Nephron (organoid): ENCODE results near the gene SOCS6.

ENCODE experiments used
- H3K27ac Mint-ChIP-seq, 3 experiments: 2 replicates each; pipeline ENCODE4 v1.8.0; 2020; ENCODE audit warnings: mixed read lengths in 3 of 3, mild to moderate bottlenecking in 2 of 3, moderate library complexity in 1 of 3
- H3K27me3 Mint-ChIP-seq: 2 replicates; pipeline ENCODE4 v1.8.0; 2021; ENCODE audit warnings: low read depth, mild to moderate bottlenecking, moderate library complexity, mixed read lengths
- H3K36me3 Mint-ChIP-seq: 2 replicates; pipeline ENCODE4 v1.8.0; 2020; ENCODE audit warnings: low read depth, mixed read lengths
- H3K4me1 Mint-ChIP-seq: 2 replicates; pipeline ENCODE4 v1.8.0; 2020; ENCODE audit warnings: mixed read lengths
- H3K4me3 Mint-ChIP-seq, 3 experiments: 2 replicates each; pipeline ENCODE4 v1.8.0; 2020; ENCODE audit warnings: mild to moderate bottlenecking in 3 of 3, mixed read lengths in 3 of 3, moderate library complexity in 2 of 3
- H3K9me3 Mint-ChIP-seq: 2 replicates; pipeline ENCODE4 v1.8.0; 2020; ENCODE audit warnings: mixed read lengths
- CTCF ChIP-seq, 3 experiments: fragments of 200-600 bp; sonication (generic); IDR thresholded peaks; one replicate each; pipeline ENCODE4 v1.5.0; 2021; ENCODE audit warnings: antibody characterized with exemption in 3 of 3; ENCODE audit not compliant: unreplicated experiment in 3 of 3

Gene SOCS6

GRCh38 chr18:70271742-70272141, 17.1 kb upstream of the SOCS6 start:
- Mint-ChIP-seq H3K27me3 (no peaks in the 10 kb centered on the region), H3K4me1 (no peaks in the 10 kb centered on the region), H3K4me3 (no peak overlapping the region), H3K27ac (no peak overlapping the region), H3K36me3 (no peaks in the 10 kb centered on the region), H3K9me3 (peaks cover 28% of the 10 kb centered on the region)
- no peak for TF ChIP-seq CTCF (IDR thresholded peaks at IDR 0.05; ENCODE audit: unreplicated experiment in 3 of 3)

- Mint-ChIP-seq H3K27me3 (no peaks in the 10 kb centered on the region), H3K9me3 (peaks cover 28% of the 10 kb centered on the region), H3K4me1 (no peaks in the 10 kb centered on the region), H3K27ac (no peak overlapping the region), H3K4me3 (no peak overlapping the region), H3K36me3 (no peaks in the 10 kb centered on the region)
- no peak for TF ChIP-seq CTCF (IDR thresholded peaks at IDR 0.05; ENCODE audit: unreplicated experiment in 3 of 3)
These were observed 15.8 kb upstream of the SOCS6 start for GRCh38 chr18:70273021-70273420.

- Mint-ChIP-seq H3K9me3 (peaks cover 18% of the 10 kb centered on the region), H3K4me3 (no peak overlapping the region), H3K4me1 (no peaks in the 10 kb centered on the region), H3K27me3 (no peaks in the 10 kb centered on the region), H3K36me3 (no peaks in the 10 kb centered on the region), H3K27ac (no peak overlapping the region)
- TF ChIP-seq CTCF (IDR thresholded peaks at IDR 0.05; ENCODE audit: unreplicated experiment in 3 of 3) = no peak
These were observed 12.2 kb upstream of the SOCS6 start for GRCh38 chr18:70276416-70277191.

GRCh38 chr18:70279470-70279869, 9.4 kb upstream of the SOCS6 start:
- no peaks in the 10 kb centered on the region for H3K27me3 Mint-ChIP-seq
- no peak for TF ChIP-seq CTCF (IDR thresholded peaks at IDR 0.05; ENCODE audit: unreplicated experiment in 3 of 3)
- no peaks in the 10 kb centered on the region for H3K4me1 Mint-ChIP-seq
- H3K9me3 Mint-ChIP-seq = peaks cover 2% of the 10 kb centered on the region
- H3K27ac Mint-ChIP-seq = no peak overlapping the region
- no peak overlapping the region for H3K4me3 Mint-ChIP-seq
- H3K36me3 Mint-ChIP-seq = no peaks in the 10 kb centered on the region

GRCh38 chr18:70280007-70280925, 8.6 kb upstream of the SOCS6 start:
- H3K4me3 Mint-ChIP-seq = no peak overlapping the region

More at GRCh38 chr18:70280007-70280925, 8.6 kb upstream of the SOCS6 start:
- no peaks in the 10 kb centered on the region for H3K36me3 Mint-ChIP-seq
- no peak overlapping the region for H3K27ac Mint-ChIP-seq
- TF ChIP-seq CTCF (IDR thresholded peaks at IDR 0.05; ENCODE audit: unreplicated experiment in 3 of 3) = no peak
- no peaks in the 10 kb centered on the region for H3K4me1 Mint-ChIP-seq
- peaks cover 2% of the 10 kb centered on the region for H3K9me3 Mint-ChIP-seq
- H3K27me3 Mint-ChIP-seq = no peaks in the 10 kb centered on the region
